ENCODE data around the gene MSH4. TPM values are rescaled to one million over a fixed set of nuclear protein-coding genes. Genes with fewer than 3 reads are reported as not detected.
"Not testable (repeated sequence)": the region's sequence is repeated elsewhere in the genome, so short reads cannot be mapped to it uniquely, and the experiment has no call there.

Gene MSH4
- total RNA-seq, 1 experiment from 2014 or later: 0.21 TPM

DNA sequence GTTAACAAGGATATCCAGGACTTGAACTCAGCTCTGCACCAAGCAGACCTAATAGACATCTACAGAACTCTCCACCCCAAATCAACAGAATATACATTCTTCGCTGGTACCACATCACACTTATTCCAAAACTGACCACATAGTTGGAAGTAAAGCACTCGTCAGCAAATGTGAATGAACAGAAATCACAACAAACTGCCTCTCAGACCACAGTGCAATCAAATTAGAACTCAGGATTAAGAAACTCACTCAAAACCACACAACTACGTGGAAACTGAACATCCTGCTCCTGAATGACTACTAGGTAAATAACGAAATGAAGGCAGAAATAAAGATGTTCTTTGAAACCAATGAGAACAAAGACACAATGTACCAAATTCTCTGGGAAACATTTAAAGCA lies 16.5 kb upstream of the MSH4 start:
- CTCF ChIA-PET: interaction anchor here (0.6 to 1.7 kb wide), 3 partner anchors 11 to 1317 kb away, joined by 3 read pairs; partner anchors contain the start of gene TYW3
- H3K27ac Mint-ChIP-seq (ENCODE audit: low read depth, unreplicated experiment); H3K4me1 Mint-ChIP-seq (ENCODE audit: insufficient read depth, unreplicated experiment); H3K9me3 Mint-ChIP-seq (ENCODE audit: unreplicated experiment); intact Hi-C loops (cut with micrococcal nuclease); H3K27me3 Mint-ChIP-seq (ENCODE audit: insufficient read depth, unreplicated experiment); DNase-seq (ENCODE audit: unreplicated experiment); H3K4me3 Mint-ChIP-seq (ENCODE audit: unreplicated experiment); BruUV-seq (replicated peaks); POLR2A ChIA-PET; H3K36me3 Mint-ChIP-seq (ENCODE audit: insufficient read depth, unreplicated experiment): not testable (repeated sequence)

DNA sequence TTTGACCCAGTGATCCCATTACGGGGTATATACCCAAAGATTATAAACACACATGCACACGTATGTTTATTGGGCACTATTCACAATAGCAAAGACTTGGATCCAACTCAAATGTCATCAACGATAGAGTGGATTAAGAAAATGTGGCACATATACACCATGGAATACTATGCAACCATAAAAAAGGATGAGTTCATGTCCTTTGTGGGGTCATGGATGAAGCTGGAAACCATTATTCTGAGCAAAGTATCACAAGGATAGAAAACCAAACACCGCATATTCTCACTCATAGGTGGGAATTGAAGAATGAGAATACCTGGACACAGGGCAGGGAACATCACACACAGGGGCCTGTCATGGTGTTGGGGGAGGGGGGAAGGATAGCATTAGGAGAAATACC lies 12.8 kb upstream of the MSH4 start:
- POLR2A ChIA-PET: interaction anchor here (0.7 kb wide), 2 partner anchors 18 to 60 kb away, joined by 3 read pairs; no protein-coding TSS in a partner anchor
- DNase-seq (ENCODE audit: unreplicated experiment); H3K27me3 Mint-ChIP-seq (ENCODE audit: insufficient read depth, unreplicated experiment); H3K27ac Mint-ChIP-seq (ENCODE audit: low read depth, unreplicated experiment); H3K9me3 Mint-ChIP-seq (ENCODE audit: unreplicated experiment); H3K4me3 Mint-ChIP-seq (ENCODE audit: unreplicated experiment); BruUV-seq (replicated peaks); intact Hi-C loops (cut with micrococcal nuclease); H3K4me1 Mint-ChIP-seq (ENCODE audit: insufficient read depth, unreplicated experiment); CTCF ChIA-PET: not testable (repeated sequence)
- H3K36me3 Mint-ChIP-seq (ENCODE audit: insufficient read depth, unreplicated experiment): peaks cover 31% of the 10 kb centered on the region

DNA sequence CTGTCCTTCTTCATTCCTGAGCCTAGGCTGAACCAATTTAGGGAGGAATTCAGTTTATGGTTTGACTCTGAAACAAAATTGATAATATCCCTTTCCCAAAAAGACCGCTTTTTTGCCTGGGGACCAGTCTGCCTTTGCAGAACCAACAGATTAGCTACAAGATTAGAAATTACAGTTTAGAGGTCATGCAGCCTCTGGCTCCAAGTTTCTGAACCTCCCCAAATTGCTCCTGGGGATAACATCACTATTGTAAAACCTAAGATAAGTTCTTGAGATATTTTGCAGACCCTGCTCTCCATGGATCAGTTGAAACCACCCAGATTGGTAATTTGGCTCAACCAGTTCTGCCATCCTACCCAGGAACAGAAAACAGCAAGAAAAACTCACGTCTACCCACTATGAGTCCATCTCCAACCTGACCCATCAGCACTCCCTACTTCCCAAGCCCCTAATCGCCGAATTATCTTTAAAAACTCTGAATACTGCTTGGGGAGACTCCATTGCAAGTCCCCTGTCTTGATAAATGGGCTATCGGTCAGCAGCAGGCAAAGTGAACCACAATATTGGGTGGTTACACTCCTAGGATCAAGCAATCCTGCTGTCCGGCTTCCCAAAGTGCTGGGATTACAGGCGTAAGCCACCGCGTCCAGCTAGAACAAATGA lies 11.2 kb upstream of the MSH4 start:
- TSS peak; percentile 97 for BruUV-seq (replicated peaks)
- Mint-ChIP-seq H3K4me3 (ENCODE audit: unreplicated experiment) (peak overlapping the region; percentile 98), H3K27ac (ENCODE audit: low read depth, unreplicated experiment) (peak overlapping the region; percentile 98), H3K4me1 (ENCODE audit: insufficient read depth, unreplicated experiment) (peaks cover 19% of the 10 kb centered on the region), H3K27me3 (ENCODE audit: insufficient read depth, unreplicated experiment) (no peaks in the 10 kb centered on the region), H3K36me3 (ENCODE audit: insufficient read depth, unreplicated experiment) (peaks cover 44% of the 10 kb centered on the region), H3K9me3 (ENCODE audit: unreplicated experiment) (no peaks in the 10 kb centered on the region)
- CTCF ChIA-PET: interaction anchor here (0.8 to 1.1 kb wide), 3 partner anchors 14 to 57 kb away, joined by 3 to 4 read pairs (median 3); no protein-coding TSS in a partner anchor
- TF ChIP-seq, protein P1, sequence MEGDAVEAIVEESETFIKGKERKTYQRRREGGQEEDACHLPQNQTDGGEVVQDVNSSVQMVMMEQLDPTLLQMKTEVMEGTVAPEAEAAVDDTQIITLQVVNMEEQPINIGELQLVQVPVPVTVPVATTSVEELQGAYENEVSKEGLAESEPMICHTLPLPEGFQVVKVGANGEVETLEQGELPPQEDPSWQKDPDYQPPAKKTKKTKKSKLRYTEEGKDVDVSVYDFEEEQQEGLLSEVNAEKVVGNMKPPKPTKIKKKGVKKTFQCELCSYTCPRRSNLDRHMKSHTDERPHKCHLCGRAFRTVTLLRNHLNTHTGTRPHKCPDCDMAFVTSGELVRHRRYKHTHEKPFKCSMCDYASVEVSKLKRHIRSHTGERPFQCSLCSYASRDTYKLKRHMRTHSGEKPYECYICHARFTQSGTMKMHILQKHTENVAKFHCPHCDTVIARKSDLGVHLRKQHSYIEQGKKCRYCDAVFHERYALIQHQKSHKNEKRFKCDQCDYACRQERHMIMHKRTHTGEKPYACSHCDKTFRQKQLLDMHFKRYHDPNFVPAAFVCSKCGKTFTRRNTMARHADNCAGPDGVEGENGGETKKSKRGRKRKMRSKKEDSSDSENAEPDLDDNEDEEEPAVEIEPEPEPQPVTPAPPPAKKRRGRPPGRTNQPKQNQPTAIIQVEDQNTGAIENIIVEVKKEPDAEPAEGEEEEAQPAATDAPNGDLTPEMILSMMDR (IDR thresholded peaks at IDR 0.05; ENCODE audit: unreplicated experiment): no peak
- no peak for DNase-seq (ENCODE audit: unreplicated experiment)
- intact Hi-C loops (cut with micrococcal nuclease): loop anchor here (5.0 kb wide), 2 partner anchors 153 to 518 kb away; no protein-coding TSS in a partner anchor
- POLR2A ChIA-PET: interaction anchor here (0.6 to 3.8 kb wide), 19 partner anchors 9 to 1809 kb away, joined by 3 to 34 read pairs (median 4); partner anchors contain the start of genes ACADM and MSH4

DNA sequence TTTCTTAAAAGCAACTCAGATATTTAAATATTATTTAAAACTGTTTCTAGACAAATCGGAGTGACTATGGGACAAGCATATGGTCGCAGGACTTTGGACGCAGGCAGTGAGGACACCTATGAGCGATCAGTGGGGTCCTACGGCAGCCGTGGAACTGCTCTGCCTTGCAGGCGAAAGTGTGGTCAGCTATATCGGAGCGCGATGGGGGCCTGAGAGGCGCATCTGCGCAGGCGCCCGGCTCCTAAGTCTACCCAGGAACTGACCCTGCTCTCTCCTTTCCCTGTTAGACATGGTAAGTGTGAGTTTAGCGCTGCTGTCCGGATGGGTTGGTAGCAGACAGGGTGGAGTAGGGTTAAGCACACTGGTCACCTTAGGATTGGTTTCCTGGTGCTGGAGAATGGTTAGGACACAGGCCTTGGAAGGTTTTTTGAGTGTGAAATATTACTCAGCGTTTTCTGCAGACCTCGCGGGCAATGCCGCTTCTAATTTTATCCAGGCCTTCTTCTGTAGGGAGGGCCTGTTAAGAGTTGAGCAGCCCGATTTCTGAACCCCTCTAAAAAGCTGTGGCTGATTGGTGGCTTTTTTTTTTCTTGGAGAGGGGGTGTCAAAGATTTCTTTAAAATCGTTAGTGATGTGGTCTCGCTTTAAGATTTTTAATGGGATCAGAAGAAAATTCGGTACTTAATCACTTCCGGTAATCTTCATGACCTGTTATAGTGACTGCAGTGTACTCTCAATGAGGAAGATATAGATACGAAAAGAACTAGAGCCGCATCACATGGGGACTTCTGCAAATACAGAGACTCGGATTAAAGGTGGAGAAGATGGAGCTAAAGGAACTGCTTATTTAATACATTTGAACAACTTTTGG lies 10.5 kb upstream of the MSH4 start, which contains the start of gene RABGGTB:
TSS of gene RABGGTB (plus strand) at position 274 of the 871 bp plus-strand sequence. CDS start at position 290, 16 bp downstream.
- POLR2A ChIA-PET: interaction anchor here (0.6 to 3.8 kb wide), 23 partner anchors 8 to 1893 kb away, joined by 3 to 34 read pairs (median 4); partner anchors contain the start of genes ACADM, MSH4 and PIGK

More for the DNA sequence above, 10.5 kb upstream of the MSH4 start, which contains the start of gene RABGGTB:
- no peaks in the 10 kb centered on the region for H3K9me3 Mint-ChIP-seq (ENCODE audit: unreplicated experiment)
- peaks cover 52% of the 10 kb centered on the region for H3K36me3 Mint-ChIP-seq (ENCODE audit: insufficient read depth, unreplicated experiment)
- BruUV-seq (replicated peaks): TSS peak; percentile 69
- peak; percentile 94 for DNase-seq (ENCODE audit: unreplicated experiment)
- H3K27me3 Mint-ChIP-seq (ENCODE audit: insufficient read depth, unreplicated experiment): no peaks in the 10 kb centered on the region
- TF ChIP-seq, protein P1 (IDR thresholded peaks at IDR 0.05; ENCODE audit: unreplicated experiment): no peak
- peak within 1 kb of the TSS; percentile 98 for H3K4me3 Mint-ChIP-seq (ENCODE audit: unreplicated experiment)
- H3K27ac Mint-ChIP-seq (ENCODE audit: low read depth, unreplicated experiment): peak within 1 kb of the TSS; percentile 98
- intact Hi-C loops (cut with micrococcal nuclease): loop anchor here (1.0 to 5.0 kb wide), 4 partner anchors 21 to 519 kb away; partner anchors contain the start of gene ACADM
- CTCF ChIA-PET: interaction anchor here (0.6 to 1.4 kb wide), 7 partner anchors 13 to 725 kb away, joined by 3 to 4 read pairs (median 3); no protein-coding TSS in a partner anchor
- H3K4me1 Mint-ChIP-seq (ENCODE audit: insufficient read depth, unreplicated experiment): peaks cover 27% of the 10 kb centered on the region
